ENCODE measurements around the gene ZNF662.

ZNF662 gene

GRCh38 chr3:42908675-42909074, 2.7 kb downstream of the ZNF662 start:
- no peak for TF ChIP-seq CTCF (IDR thresholded peaks at IDR 0.05; ENCODE audit: borderline replicate concordance, insufficient read depth, low read depth, low read length)
- H3K4me3 ChIP-seq (ENCODE audit: low read depth, low read length): no peak overlapping the region

GRCh38 chr3:42911551-42911950, 5.6 kb downstream of the ZNF662 start:
- TF ChIP-seq CTCF (IDR thresholded peaks at IDR 0.05; ENCODE audit: borderline replicate concordance, insufficient read depth, low read depth, low read length): no peak
- no peak overlapping the region for H3K4me3 ChIP-seq (ENCODE audit: low read depth, low read length)

GRCh38 chr3:42914771-42915515, 9.0 kb downstream of the ZNF662 start:
- no peak overlapping the region for H3K4me3 ChIP-seq (ENCODE audit: low read depth, low read length)
- no peak for TF ChIP-seq CTCF (IDR thresholded peaks at IDR 0.05; ENCODE audit: borderline replicate concordance, insufficient read depth, low read depth, low read length)

GRCh38 chr3:42923606-42924005, 17.7 kb downstream of the ZNF662 start:
- TF ChIP-seq CTCF (IDR thresholded peaks at IDR 0.05; ENCODE audit: borderline replicate concordance, insufficient read depth, low read depth, low read length): no peak
- H3K4me3 ChIP-seq (ENCODE audit: low read depth, low read length): no peak overlapping the region

- TF ChIP-seq CTCF (IDR thresholded peaks at IDR 0.05; ENCODE audit: borderline replicate concordance, insufficient read depth, low read depth, low read length): no peak
- no peak overlapping the region for H3K4me3 ChIP-seq (ENCODE audit: low read depth, low read length)
Measured at GRCh38 chr3:42926310-42926709, 20.4 kb downstream of the ZNF662 start.

- no peak for TF ChIP-seq CTCF (IDR thresholded peaks at IDR 0.05; ENCODE audit: borderline replicate concordance, insufficient read depth, low read depth, low read length)
- H3K4me3 ChIP-seq (ENCODE audit: low read depth, low read length): no peak overlapping the region
Measured at GRCh38 chr3:42934111-42934510, 28.2 kb downstream of the ZNF662 start.

GRCh38 chr3:42934910-42935309, 29.0 kb downstream of the ZNF662 start:
- no peak for TF ChIP-seq CTCF (IDR thresholded peaks at IDR 0.05; ENCODE audit: borderline replicate concordance, insufficient read depth, low read depth, low read length)

More at GRCh38 chr3:42934910-42935309, 29.0 kb downstream of the ZNF662 start:
- H3K4me3 ChIP-seq (ENCODE audit: low read depth, low read length): no peak overlapping the region

Measured in GM12875 (cell line).